IgD-negative memory B cell (primary cell): Measurements from ENCODE around the gene PCDHB11. TPM values are rescaled to one million over a fixed set of nuclear protein-coding genes. Genes with fewer than 3 reads are reported as not detected.
"Not testable (repeated sequence)": the region's sequence is repeated elsewhere in the genome, so short reads cannot be mapped to it uniquely, and the experiment has no call there.

Experiments
- H3K27ac Mint-ChIP-seq, 3 donors: one replicate each; pipeline ENCODE4 v1.8.0; 2020 to 2022; ENCODE audit warnings: mild to moderate bottlenecking in 3 of 3, mixed read lengths in 3 of 3, moderate library complexity in 1 of 3
- H3K27me3 Mint-ChIP-seq: one replicate; pipeline ENCODE4 v1.8.0; 2021; ENCODE audit warnings: mixed read lengths
- H3K36me3 Mint-ChIP-seq: one replicate; pipeline ENCODE4 v1.8.0; 2020; ENCODE audit warnings: mild to moderate bottlenecking, mixed read lengths
- H3K4me1 Mint-ChIP-seq, 3 donors: one replicate each; pipeline ENCODE4 v1.8.0; 2020 to 2022; ENCODE audit warnings: mixed read lengths in 3 of 3, mild to moderate bottlenecking in 1 of 3
- H3K4me3 Mint-ChIP-seq, 4 donors: one replicate each; pipeline ENCODE4 v1.8.0; 2020 to 2022; ENCODE audit warnings: mild to moderate bottlenecking in 4 of 4, mixed read lengths in 4 of 4, moderate library complexity in 3 of 4
- H3K9me3 Mint-ChIP-seq, 3 donors: one replicate each; pipeline ENCODE4 v1.8.0; 2020 to 2021; ENCODE audit warnings: mixed read lengths in 3 of 3, mild to moderate bottlenecking in 1 of 3
- polyA plus RNA-seq: library from polyadenylated mRNA; unstranded; fragments of 300-500 nt; fragmentation: Illumina TruSeq; gene quantifications from one replicate; pipeline ENCODE4 v1.2.3, GENCODE V29; 2021

The PCDHB11 gene
- polyA plus RNA-seq, 1 donor from 2014 or later, result not detected

- Mint-ChIP-seq H3K4me3 (peak within 1 kb of the TSS in 1 of 4 donors; percentile 41), H3K36me3 (no peaks in the 10 kb centered on the region), H3K9me3 (peaks cover 0 to 12% (median 2%) of the 10 kb centered on the region in 3 donors), H3K27me3 (peaks cover 11% of the 10 kb centered on the region), H3K27ac (no peak within 1 kb of the TSS), H3K4me1 (no peaks in the 10 kb centered on the region)
These were observed 9.1 kb downstream of the PCDHB11 start, which contains the start of gene PCDHB12 for GRCh38 chr5:141208478-141208877. TSS of gene PCDHB12 (plus strand) at chr5:141208719. CDS start at chr5:141208908, 189 bp downstream.

- H3K9me3 Mint-ChIP-seq, result peaks cover 1 to 21% (median 8%) of the 10 kb centered on the region in 3 donors
- not testable (repeated sequence) for H3K36me3 Mint-ChIP-seq, H3K4me1 Mint-ChIP-seq, H3K4me3 Mint-ChIP-seq, H3K27ac Mint-ChIP-seq
- H3K27me3 Mint-ChIP-seq, result peaks cover 12% of the 10 kb centered on the region
These were observed 10.9 kb downstream of the PCDHB11 start for GRCh38 chr5:141210281-141210680.

GRCh38 chr5:141210849-141211248 lies 11.4 kb downstream of the PCDHB11 start:
- H3K9me3 Mint-ChIP-seq, result peaks cover 2 to 21% (median 8%) of the 10 kb centered on the region in 3 donors
- H3K4me1 Mint-ChIP-seq, H3K36me3 Mint-ChIP-seq, H3K27ac Mint-ChIP-seq: not testable (repeated sequence)
- peaks cover 12% of the 10 kb centered on the region for H3K27me3 Mint-ChIP-seq
- H3K4me3 Mint-ChIP-seq, result peak overlapping the region in 1 of 4 donors; percentile 22

GRCh38 chr5:141213656-141214339 lies 14.4 kb downstream of the PCDHB11 start, which contains the start of gene PCDHB13:
TSS of gene PCDHB13 (plus strand) at chr5:141213919. CDS start at chr5:141214124, 205 bp downstream.
- not testable (repeated sequence) for H3K4me1 Mint-ChIP-seq, H3K27me3 Mint-ChIP-seq, H3K36me3 Mint-ChIP-seq
- Mint-ChIP-seq H3K9me3 (peaks cover 10 to 27% (median 18%) of the 10 kb centered on the region in 3 donors), H3K4me3 (peak within 1 kb of the TSS in 2 of 4 donors; percentile 22 to 44), H3K27ac (peak within 1 kb of the TSS in 2 of 3 donors; percentile 27 to 33)

- H3K27ac Mint-ChIP-seq, result peak overlapping the region in 1 of 3 donors; percentile 33
- H3K4me1 Mint-ChIP-seq, H3K27me3 Mint-ChIP-seq, H3K36me3 Mint-ChIP-seq, H3K4me3 Mint-ChIP-seq: not testable (repeated sequence)
- H3K9me3 Mint-ChIP-seq, result peaks cover 13 to 31% (median 20%) of the 10 kb centered on the region in 3 donors
These were observed 15.2 kb downstream of the PCDHB11 start for GRCh38 chr5:141214583-141214982.

- not testable (repeated sequence) for H3K36me3 Mint-ChIP-seq, H3K27ac Mint-ChIP-seq, H3K4me1 Mint-ChIP-seq, H3K27me3 Mint-ChIP-seq, H3K4me3 Mint-ChIP-seq
- H3K9me3 Mint-ChIP-seq, result peaks cover 16 to 40% (median 25%) of the 10 kb centered on the region in 3 donors
These were observed 16.1 kb downstream of the PCDHB11 start for GRCh38 chr5:141215504-141215903.

GRCh38 chr5:141216035-141216434 lies 16.6 kb downstream of the PCDHB11 start:
- H3K9me3 Mint-ChIP-seq, result peaks cover 18 to 42% (median 26%) of the 10 kb centered on the region in 3 donors
- not testable (repeated sequence) for H3K4me3 Mint-ChIP-seq, H3K36me3 Mint-ChIP-seq, H3K4me1 Mint-ChIP-seq, H3K27me3 Mint-ChIP-seq, H3K27ac Mint-ChIP-seq

GRCh38 chr5:141223112-141223783 lies 23.8 kb downstream of the PCDHB11 start, which contains the start of gene PCDHB14:
TSS of gene PCDHB14 (plus strand) at chr5:141223343. CDS start at chr5:141223506, 163 bp downstream.
- H3K4me1 Mint-ChIP-seq, result peaks cover 0 to 4% (median 0%) of the 10 kb centered on the region in 3 donors
- H3K27ac Mint-ChIP-seq, result peak within 1 kb of the TSS in 1 of 3 donors; percentile 67
- peaks cover 13% of the 10 kb centered on the region for H3K27me3 Mint-ChIP-seq
- peaks cover 14 to 29% (median 18%) of the 10 kb centered on the region in 3 donors for H3K9me3 Mint-ChIP-seq
- H3K36me3 Mint-ChIP-seq, result no peaks in the 10 kb centered on the region
- no peak within 1 kb of the TSS for H3K4me3 Mint-ChIP-seq

GRCh38 chr5:141224844-141225243 lies 25.4 kb downstream of the PCDHB11 start:
- Mint-ChIP-seq H3K9me3 (peaks cover 7 to 21% (median 12%) of the 10 kb centered on the region in 3 donors), H3K27me3 (peaks cover 13% of the 10 kb centered on the region)
- H3K27ac Mint-ChIP-seq, H3K36me3 Mint-ChIP-seq, H3K4me3 Mint-ChIP-seq, H3K4me1 Mint-ChIP-seq: not testable (repeated sequence)

DNA sequence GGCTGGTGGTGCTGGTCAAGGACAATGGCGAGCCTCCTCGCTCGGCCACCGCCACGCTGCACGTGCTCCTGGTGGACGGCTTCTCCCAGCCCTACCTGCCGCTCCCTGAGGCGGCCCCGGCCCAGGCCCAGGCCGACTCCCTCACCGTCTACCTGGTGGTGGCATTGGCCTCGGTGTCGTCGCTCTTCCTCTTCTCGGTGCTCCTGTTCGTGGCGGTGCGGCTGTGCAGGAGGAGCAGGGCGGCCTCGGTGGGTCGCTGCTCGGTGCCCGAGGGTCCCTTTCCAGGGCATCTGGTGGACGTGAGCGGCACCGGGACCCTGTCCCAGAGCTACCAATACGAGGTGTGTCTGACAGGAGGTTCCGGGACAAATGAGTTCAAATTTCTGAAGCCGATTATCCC lies 26.0 kb downstream of the PCDHB11 start:
- H3K9me3 Mint-ChIP-seq, result peaks cover 4 to 15% (median 9%) of the 10 kb centered on the region in 3 donors
- peaks cover 13% of the 10 kb centered on the region for H3K27me3 Mint-ChIP-seq
- H3K36me3 Mint-ChIP-seq, H3K4me3 Mint-ChIP-seq, H3K4me1 Mint-ChIP-seq, H3K27ac Mint-ChIP-seq: not testable (repeated sequence)

- Mint-ChIP-seq H3K36me3 (no peaks in the 10 kb centered on the region), H3K4me3 (no peak overlapping the region), H3K9me3 (peaks cover 7 to 42% (median 26%) of the 10 kb centered on the region in 3 donors), H3K27me3 (peaks cover 12% of the 10 kb centered on the region), H3K4me1 (no peaks in the 10 kb centered on the region), H3K27ac (no peak overlapping the region)
These were observed 34.8 kb downstream of the PCDHB11 start for GRCh38 chr5:141234109-141234667.

DNA sequence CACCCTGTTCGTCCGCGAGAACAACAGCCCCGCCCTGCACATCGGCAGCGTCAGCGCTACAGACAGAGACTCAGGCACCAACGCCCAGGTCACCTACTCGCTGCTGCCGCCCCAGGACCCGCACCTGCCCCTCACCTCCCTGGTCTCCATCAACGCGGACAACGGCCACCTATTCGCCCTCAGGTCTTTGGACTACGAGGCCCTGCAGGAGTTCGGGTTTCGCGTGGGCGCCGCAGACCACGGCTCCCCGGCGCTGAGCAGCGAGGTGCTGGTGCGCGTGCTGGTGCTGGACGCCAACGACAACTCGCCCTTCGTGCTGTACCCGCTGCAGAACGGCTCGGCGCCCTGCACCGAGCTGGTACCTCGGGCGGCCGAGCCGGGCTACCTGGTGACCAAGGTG lies 36.5 kb downstream of the PCDHB11 start:
- Mint-ChIP-seq H3K9me3 (peaks cover 12 to 55% (median 31%) of the 10 kb centered on the region in 3 donors), H3K4me3 (peak overlapping the region in 1 of 4 donors; percentile 13), H3K27me3 (peaks cover 18% of the 10 kb centered on the region)
- H3K4me1 Mint-ChIP-seq, H3K36me3 Mint-ChIP-seq, H3K27ac Mint-ChIP-seq: not testable (repeated sequence)

GRCh38 chr5:141236516-141237313 lies 37.3 kb downstream of the PCDHB11 start:
- Mint-ChIP-seq H3K27me3 (peaks cover 18% of the 10 kb centered on the region), H3K9me3 (peaks cover 12 to 48% (median 29%) of the 10 kb centered on the region in 3 donors)

DNA sequence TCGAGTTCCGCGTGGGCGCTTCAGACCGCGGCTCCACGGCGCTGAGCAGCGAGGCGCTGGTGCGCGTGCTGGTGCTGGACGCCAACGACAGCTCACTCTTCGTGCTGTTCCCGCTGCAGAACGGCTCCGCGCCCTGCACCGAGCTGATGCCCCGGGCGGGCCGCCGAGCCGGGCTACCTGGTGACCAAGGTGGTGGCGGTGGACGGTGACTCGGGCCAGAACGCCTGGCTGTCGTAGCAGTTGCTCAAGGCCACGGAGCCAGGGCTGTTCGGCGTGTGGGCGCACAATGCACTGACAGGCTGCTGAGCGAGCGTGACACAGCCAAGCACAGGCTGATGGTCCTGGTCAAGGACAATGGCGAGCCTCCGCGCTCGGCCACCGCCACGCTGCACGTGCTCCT lies 42.1 kb downstream of the PCDHB11 start:
- Mint-ChIP-seq H3K36me3 (no peaks in the 10 kb centered on the region), H3K4me3 (no peak overlapping the region), H3K9me3 (peaks cover 9 to 46% (median 35%) of the 10 kb centered on the region in 3 donors), H3K4me1 (no peaks in the 10 kb centered on the region), H3K27ac (no peak overlapping the region), H3K27me3 (peaks cover 8% of the 10 kb centered on the region)

More at GRCh38 chr5:141236516-141237313, 37.3 kb downstream of the PCDHB11 start:
- no peaks in the 10 kb centered on the region for H3K36me3 Mint-ChIP-seq
- H3K4me3 Mint-ChIP-seq, result no peak overlapping the region
- H3K4me1 Mint-ChIP-seq, result no peaks in the 10 kb centered on the region
- H3K27ac Mint-ChIP-seq, result no peak overlapping the region
